ENCODE results near the gene GGT1.
"Not testable (repeated sequence)": the region's sequence is repeated elsewhere in the genome, so short reads cannot be mapped to it uniquely, and the experiment has no call there.

DNA sequence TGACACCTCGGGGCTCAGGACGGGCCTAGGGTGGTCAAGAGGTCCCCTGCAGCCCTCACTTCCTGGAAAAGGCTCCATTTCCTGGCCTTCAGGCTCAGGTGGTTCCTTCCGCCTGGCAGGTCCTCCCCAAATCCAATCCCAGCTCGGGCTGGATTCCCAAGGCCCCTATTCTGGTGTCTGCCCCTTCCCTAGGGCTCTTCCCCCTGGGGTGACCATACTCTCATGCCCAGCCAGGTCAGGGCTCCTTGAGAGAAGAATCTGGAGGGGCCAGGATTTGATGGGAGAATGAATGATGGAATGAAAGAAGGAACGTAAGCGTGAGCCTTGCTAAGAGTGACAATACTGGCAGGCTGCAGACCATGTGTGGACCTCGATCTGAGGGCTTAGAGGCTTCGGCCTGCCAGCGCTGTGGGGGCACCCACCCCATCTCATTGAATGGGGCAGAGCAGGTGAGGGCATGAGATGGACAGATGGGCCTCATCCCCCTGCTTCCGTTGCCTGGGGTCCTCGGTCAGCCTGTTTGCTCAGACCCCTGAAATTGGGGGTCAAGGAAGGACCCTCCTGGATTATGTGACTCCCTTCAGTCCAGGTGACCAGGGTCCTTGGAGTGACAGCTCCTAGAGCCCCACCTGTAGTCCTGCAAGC, 766 bp upstream of the GGT1 start:
- TF ChIP-seq POLR2A (IDR thresholded peaks at IDR 0.05; ENCODE audit: low read length); GATA1 (IDR thresholded peaks at IDR 0.05; ENCODE audit: low read depth, low read length): not testable (repeated sequence)

Measured in erythroblast (primary cell).